Measurements from ENCODE around the gene RNF144A.
"Not testable (repeated sequence)": the region's sequence is repeated elsewhere in the genome, so short reads cannot be mapped to it uniquely, and the experiment has no call there.

RNF144A gene

GRCh38 chr2:6928452-6928851, 11.2 kb downstream of the RNF144A start:
- in situ Hi-C loops (cut with MboI; ENCODE audit: low sequenced_read_pairs) = no loop called here
- Histone ChIP-seq H3K9me3 (no peaks in the 10 kb centered on the region), H3K36me3 (replicated peaks) (no peaks in the 10 kb centered on the region), H3K27me3 (ENCODE audit: low read depth) (no peaks in the 10 kb centered on the region), H3K4me1 (peaks cover 5% of the 10 kb centered on the region; the same call in 1 of the 2 replicates), H3K4me3 (no peak overlapping the region)
- DNase-seq (ENCODE audit: low spot score in 2 of 2) = no peak

GRCh38 chr2:6929196-6929819, 12.1 kb downstream of the RNF144A start:
- Histone ChIP-seq H3K4me1 (peaks cover 5% of the 10 kb centered on the region; the same call in 1 of the 2 replicates), H3K9me3 (no peaks in the 10 kb centered on the region), H3K4me3 (no peak overlapping the region), H3K27me3 (ENCODE audit: low read depth) (no peaks in the 10 kb centered on the region), H3K36me3 (replicated peaks) (no peaks in the 10 kb centered on the region)
- in situ Hi-C loops (cut with MboI; ENCODE audit: low sequenced_read_pairs) = no loop called here
- DNase-seq (ENCODE audit: low spot score in 2 of 2) = no peak

- in situ Hi-C loops (cut with MboI; ENCODE audit: low sequenced_read_pairs) = no loop called here
- Histone ChIP-seq H3K4me1 (peaks cover 5% of the 10 kb centered on the region; the same call in 1 of the 2 replicates), H3K27me3 (ENCODE audit: low read depth) (no peaks in the 10 kb centered on the region), H3K36me3 (replicated peaks) (no peaks in the 10 kb centered on the region), H3K4me3 (no peak overlapping the region), H3K9me3 (no peaks in the 10 kb centered on the region)
- no peak for DNase-seq (ENCODE audit: low spot score in 2 of 2)
Measured at GRCh38 chr2:6930923-6931647, 13.9 kb downstream of the RNF144A start.

GRCh38 chr2:6931753-6932152, 14.5 kb downstream of the RNF144A start:
- Histone ChIP-seq H3K36me3 (replicated peaks) (no peaks in the 10 kb centered on the region), H3K4me3 (no peak overlapping the region), H3K27me3 (ENCODE audit: low read depth) (no peaks in the 10 kb centered on the region), H3K9me3 (no peaks in the 10 kb centered on the region), H3K4me1 (peaks cover 5% of the 10 kb centered on the region; the same call in 1 of the 2 replicates)
- DNase-seq (ENCODE audit: low spot score in 2 of 2) = no peak
- in situ Hi-C loops (cut with MboI; ENCODE audit: low sequenced_read_pairs) = no loop called here

- Histone ChIP-seq H3K36me3 (replicated peaks) (no peaks in the 10 kb centered on the region), H3K4me3 (no peak overlapping the region), H3K27me3 (ENCODE audit: low read depth) (no peaks in the 10 kb centered on the region), H3K9me3 (no peaks in the 10 kb centered on the region), H3K4me1 (peaks cover 5% of the 10 kb centered on the region; the same call in 1 of the 2 replicates)
- in situ Hi-C loops (cut with MboI; ENCODE audit: low sequenced_read_pairs) = no loop called here
- no peak for DNase-seq (ENCODE audit: low spot score in 2 of 2)
Measured at GRCh38 chr2:6932206-6932605, 15.0 kb downstream of the RNF144A start.

GRCh38 chr2:6932828-6933227, 15.6 kb downstream of the RNF144A start:
- H3K4me3 ChIP-seq = no peak overlapping the region
- in situ Hi-C loops (cut with MboI; ENCODE audit: low sequenced_read_pairs) = no loop called here
- H3K4me1 ChIP-seq = peaks cover 5% of the 10 kb centered on the region; the same call in 1 of the 2 replicates
- no peak for DNase-seq (ENCODE audit: low spot score in 2 of 2)
- H3K36me3 ChIP-seq (replicated peaks) = no peaks in the 10 kb centered on the region
- no peaks in the 10 kb centered on the region for H3K9me3 ChIP-seq
- H3K27me3 ChIP-seq (ENCODE audit: low read depth) = no peaks in the 10 kb centered on the region

GRCh38 chr2:6933911-6934310, 16.7 kb downstream of the RNF144A start:
- in situ Hi-C loops (cut with MboI; ENCODE audit: low sequenced_read_pairs) = no loop called here
- no peaks in the 10 kb centered on the region for H3K27me3 ChIP-seq (ENCODE audit: low read depth)
- no peak for DNase-seq (ENCODE audit: low spot score in 2 of 2)
- no peak overlapping the region for H3K4me3 ChIP-seq
- no peaks in the 10 kb centered on the region for H3K9me3 ChIP-seq
- H3K36me3 ChIP-seq (replicated peaks) = no peaks in the 10 kb centered on the region
- H3K4me1 ChIP-seq = peaks cover 5% of the 10 kb centered on the region; the same call in 1 of the 2 replicates

GRCh38 chr2:6934345-6934744, 17.1 kb downstream of the RNF144A start:
- Histone ChIP-seq H3K4me1 (peaks cover 5% of the 10 kb centered on the region; the same call in 1 of the 2 replicates), H3K9me3 (no peaks in the 10 kb centered on the region), H3K36me3 (replicated peaks) (no peaks in the 10 kb centered on the region), H3K4me3 (no peak overlapping the region), H3K27me3 (ENCODE audit: low read depth) (no peaks in the 10 kb centered on the region)
- in situ Hi-C loops (cut with MboI; ENCODE audit: low sequenced_read_pairs) = no loop called here
- no peak for DNase-seq (ENCODE audit: low spot score in 2 of 2)

GRCh38 chr2:6934758-6935651, 17.8 kb downstream of the RNF144A start:
- no peaks in the 10 kb centered on the region for H3K36me3 ChIP-seq (replicated peaks)
- no peaks in the 10 kb centered on the region for H3K27me3 ChIP-seq (ENCODE audit: low read depth)
- H3K9me3 ChIP-seq = no peaks in the 10 kb centered on the region
- no peak overlapping the region for H3K4me3 ChIP-seq
- in situ Hi-C loops (cut with MboI; ENCODE audit: low sequenced_read_pairs) = no loop called here
- DNase-seq (ENCODE audit: low spot score in 2 of 2) = no peak
- peaks cover 5% of the 10 kb centered on the region; the same call in 1 of the 2 replicates for H3K4me1 ChIP-seq

- H3K27me3 ChIP-seq (ENCODE audit: low read depth); DNase-seq (ENCODE audit: low spot score in 2 of 2); H3K4me1 ChIP-seq; H3K4me3 ChIP-seq; H3K9me3 ChIP-seq; H3K36me3 ChIP-seq (replicated peaks); in situ Hi-C loops (cut with MboI; ENCODE audit: low sequenced_read_pairs): not testable (repeated sequence)
Measured at GRCh38 chr2:6935652-6936020, 18.4 kb downstream of the RNF144A start.

GRCh38 chr2:6937157-6937556, 19.9 kb downstream of the RNF144A start:
- no peaks in the 10 kb centered on the region for H3K36me3 ChIP-seq (replicated peaks)
- DNase-seq (ENCODE audit: low spot score in 2 of 2) = no peak

GRCh38 chr2:6937582-6937981, 20.4 kb downstream of the RNF144A start:
- DNase-seq (ENCODE audit: low spot score in 2 of 2) = no peak
- Histone ChIP-seq H3K36me3 (replicated peaks) (no peaks in the 10 kb centered on the region), H3K27me3 (ENCODE audit: low read depth) (no peaks in the 10 kb centered on the region), H3K4me1 (no peaks in the 10 kb centered on the region), H3K4me3 (no peak overlapping the region), H3K9me3 (no peaks in the 10 kb centered on the region)
- in situ Hi-C loops (cut with MboI; ENCODE audit: low sequenced_read_pairs) = no loop called here

More at GRCh38 chr2:6937157-6937556, 19.9 kb downstream of the RNF144A start:
- Histone ChIP-seq H3K4me1 (no peaks in the 10 kb centered on the region), H3K9me3 (no peaks in the 10 kb centered on the region), H3K27me3 (ENCODE audit: low read depth) (no peaks in the 10 kb centered on the region), H3K4me3 (no peak overlapping the region)
- in situ Hi-C loops (cut with MboI; ENCODE audit: low sequenced_read_pairs) = no loop called here

GRCh38 chr2:6939071-6939470, 21.9 kb downstream of the RNF144A start:
- no peak overlapping the region for H3K4me3 ChIP-seq
- H3K27me3 ChIP-seq (ENCODE audit: low read depth) = no peaks in the 10 kb centered on the region
- no peaks in the 10 kb centered on the region for H3K9me3 ChIP-seq
- no peaks in the 10 kb centered on the region for H3K4me1 ChIP-seq
- H3K36me3 ChIP-seq (replicated peaks) = no peaks in the 10 kb centered on the region
- in situ Hi-C loops (cut with MboI; ENCODE audit: low sequenced_read_pairs) = no loop called here
- no peak for DNase-seq (ENCODE audit: low spot score in 2 of 2)

GRCh38 chr2:6940820-6941219, 23.6 kb downstream of the RNF144A start:
- in situ Hi-C loops (cut with MboI; ENCODE audit: low sequenced_read_pairs) = no loop called here
- DNase-seq (ENCODE audit: low spot score in 2 of 2) = no peak
- Histone ChIP-seq H3K4me3 (no peak overlapping the region), H3K4me1 (no peaks in the 10 kb centered on the region), H3K27me3 (ENCODE audit: low read depth) (no peaks in the 10 kb centered on the region), H3K9me3 (no peaks in the 10 kb centered on the region), H3K36me3 (replicated peaks) (no peaks in the 10 kb centered on the region)
